ENCODE results near the gene MMAB. TPM values are rescaled to one million over a fixed set of nuclear protein-coding genes. Genes with fewer than 3 reads are reported as not detected.

The MMAB gene
- total RNA-seq, 1 donor from 2014 or later, result 22.5 TPM

DNA sequence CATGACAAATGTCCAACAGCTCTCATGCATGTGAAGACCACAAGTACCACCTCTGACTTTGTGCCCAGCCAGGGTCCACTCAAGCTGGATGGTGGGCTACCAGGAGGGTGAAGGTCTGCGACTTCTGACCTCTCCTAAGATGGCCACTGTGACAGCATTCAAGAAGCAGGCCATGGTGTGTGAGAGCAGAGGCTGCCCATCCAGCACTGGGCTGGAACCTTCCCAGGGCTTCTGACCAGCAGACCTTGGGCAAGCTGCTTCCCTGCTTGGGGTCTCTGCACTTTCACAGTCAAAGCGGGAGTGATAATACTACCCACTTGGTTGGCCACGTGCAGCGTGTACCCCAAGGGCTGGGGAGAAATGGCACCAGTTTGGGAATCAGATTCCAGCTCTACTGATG is 10.4 kb downstream of the MMAB start:
- no peak for DNase-seq (ENCODE audit: extremely low read depth, low read depth, low spot score)

DNA sequence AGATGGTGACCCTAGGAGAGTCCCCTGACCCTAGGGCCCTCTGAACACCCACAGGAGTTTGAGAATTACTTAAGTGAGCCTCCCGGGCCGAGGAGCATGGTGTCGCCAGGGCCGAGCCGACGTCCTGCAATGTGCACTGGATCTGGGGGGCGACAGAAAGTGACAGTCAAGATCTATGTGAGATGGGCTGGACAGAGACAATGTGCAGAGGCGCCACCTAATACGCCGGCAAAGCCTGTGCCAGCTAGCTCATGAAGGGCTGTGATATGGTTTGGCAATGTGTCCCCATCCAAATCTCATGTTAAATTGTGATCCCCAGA is 11.6 kb downstream of the MMAB start:
- no peak for DNase-seq (ENCODE audit: extremely low read depth, low read depth, low spot score)

DNA sequence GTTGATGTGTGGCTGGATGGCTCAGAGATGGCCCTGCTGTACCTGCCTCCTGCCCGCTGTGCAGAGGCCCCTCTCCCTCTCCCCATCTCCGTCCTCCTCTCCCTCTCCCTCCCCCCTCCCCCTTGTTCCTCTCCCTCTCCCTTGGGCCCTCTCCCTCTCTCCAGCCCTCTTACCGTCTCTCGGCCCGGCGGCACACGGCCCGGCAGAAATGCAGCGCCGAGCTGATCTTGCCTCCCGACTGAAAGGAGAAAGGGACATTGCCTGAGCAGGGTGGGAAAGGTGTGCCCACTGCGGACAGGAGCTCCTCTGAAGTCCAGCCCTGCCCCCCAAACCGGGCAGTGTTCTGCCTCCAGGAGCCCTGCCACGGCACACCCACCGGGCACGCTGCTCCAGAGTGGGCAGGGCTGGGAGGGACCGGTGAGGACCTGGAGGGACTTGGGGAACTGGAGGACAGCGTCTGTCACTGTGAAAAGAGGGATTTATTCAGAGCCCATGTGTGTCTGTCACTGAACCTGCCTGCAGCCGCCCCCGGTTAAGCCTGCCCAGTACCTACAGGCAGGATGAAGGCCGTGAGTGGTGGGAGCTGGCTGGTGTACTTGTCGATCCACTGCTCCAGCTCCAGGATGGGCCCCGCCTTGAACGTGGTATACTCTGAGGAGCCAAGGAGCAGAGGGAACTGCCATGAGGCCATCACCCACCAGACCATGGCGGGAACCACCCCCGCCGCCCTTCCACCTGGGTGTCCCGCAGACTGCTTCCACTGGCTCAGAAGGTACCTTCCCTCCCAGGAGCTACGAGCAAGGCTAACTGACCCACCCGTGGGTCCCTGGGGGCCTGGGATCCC is 12.2 kb downstream of the MMAB start:
- DNase-seq (ENCODE audit: extremely low read depth, low read depth, low spot score), result no peak

DNA sequence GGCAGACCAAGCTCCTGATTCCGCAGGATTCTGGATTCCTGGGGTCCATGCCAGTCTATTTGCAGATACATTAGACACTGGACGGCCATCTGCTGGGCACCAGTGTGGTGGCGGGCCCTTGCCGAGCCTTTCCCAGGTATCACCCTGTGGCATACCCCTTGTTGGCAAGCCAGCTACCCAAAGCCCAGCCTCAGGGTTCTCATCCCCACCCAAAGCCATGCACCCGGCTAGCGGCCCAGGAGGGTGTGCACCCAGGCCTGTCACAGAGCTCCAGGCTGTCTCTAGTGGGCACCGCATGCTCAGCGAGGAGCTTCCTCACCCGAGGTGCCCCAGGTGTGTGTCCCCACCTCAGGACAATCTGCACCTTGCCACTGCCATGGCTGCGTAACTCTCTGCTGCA is 13.7 kb downstream of the MMAB start:
- no peak for DNase-seq (ENCODE audit: extremely low read depth, low read depth, low spot score)

DNA sequence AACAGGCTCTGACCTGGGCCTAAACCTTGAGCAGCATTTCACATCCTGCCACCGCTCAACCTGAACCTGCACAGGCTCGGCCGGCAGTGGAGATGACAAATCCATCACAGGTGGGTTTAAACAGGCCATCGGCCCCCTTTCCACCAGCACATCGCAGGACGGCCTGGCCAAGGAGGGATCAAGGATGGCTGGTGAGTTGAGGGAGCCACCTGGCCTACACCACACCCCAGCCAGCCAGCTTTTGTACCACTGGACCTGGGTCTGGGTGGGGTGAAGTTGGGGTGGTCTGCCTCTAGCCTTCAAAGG is 14.2 kb downstream of the MMAB start:
- no peak for DNase-seq (ENCODE audit: extremely low read depth, low read depth, low spot score)

DNA sequence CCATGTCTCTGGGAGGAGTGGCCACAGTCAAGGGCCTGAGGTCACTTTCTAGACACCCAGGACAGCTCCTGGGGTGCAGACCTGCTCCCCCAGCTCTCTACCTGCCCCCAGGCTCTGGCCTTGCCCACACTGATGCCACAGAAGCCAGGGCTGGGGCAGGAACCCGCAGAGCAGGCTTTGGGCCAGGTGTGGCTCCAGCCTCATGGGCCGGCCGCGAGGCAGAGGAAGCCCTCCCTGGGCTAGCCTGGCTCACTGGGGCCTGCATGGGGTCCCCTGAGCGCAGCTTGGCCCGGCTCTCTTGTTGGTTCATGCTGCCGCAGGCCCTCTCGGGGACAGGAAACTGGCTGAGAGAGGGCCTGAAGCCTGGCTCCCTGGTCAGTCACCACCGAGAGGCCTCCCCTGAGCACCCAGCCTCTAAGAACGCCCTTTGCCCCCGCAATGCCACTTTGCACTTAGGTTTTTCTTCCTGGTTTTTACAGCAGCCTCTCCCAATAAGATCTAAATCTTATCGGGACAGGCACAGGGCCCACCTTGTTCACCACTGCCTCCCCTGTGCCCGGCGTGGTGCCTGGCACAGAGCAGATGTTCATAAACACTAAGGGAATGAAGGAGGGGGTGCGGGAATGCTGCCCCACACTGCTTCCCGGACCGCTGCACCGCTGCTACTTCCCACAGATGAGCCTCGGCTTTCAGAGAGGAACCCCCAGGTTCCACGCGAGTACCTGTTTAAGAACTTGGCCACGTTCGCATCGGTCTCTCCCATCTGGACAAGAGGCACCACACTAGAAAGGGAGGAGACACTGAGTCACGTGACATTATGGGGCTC is 14.7 kb downstream of the MMAB start:
- no peak for DNase-seq (ENCODE audit: extremely low read depth, low read depth, low spot score)

DNA sequence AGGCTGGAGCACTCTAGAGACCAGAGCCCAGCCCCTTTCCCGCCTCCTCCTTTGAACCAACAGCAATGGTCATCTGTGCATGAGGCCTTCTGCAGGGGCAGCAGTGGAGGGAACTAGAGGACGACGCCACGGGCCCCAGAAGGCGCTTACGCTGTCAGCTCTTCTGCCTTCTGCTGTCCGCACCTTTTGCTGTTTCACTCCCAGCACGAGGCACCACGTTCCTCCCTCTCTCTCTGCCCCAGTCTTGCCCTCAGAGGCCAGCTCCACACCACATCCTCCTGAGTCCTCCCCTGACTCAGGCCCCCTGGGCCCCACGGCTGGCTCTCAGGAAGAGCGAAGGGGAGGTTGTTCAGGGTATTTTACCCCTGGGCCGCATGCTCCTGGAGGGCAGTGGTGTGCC is 15.5 kb downstream of the MMAB start:
- no peak for DNase-seq (ENCODE audit: extremely low read depth, low read depth, low spot score)

DNA sequence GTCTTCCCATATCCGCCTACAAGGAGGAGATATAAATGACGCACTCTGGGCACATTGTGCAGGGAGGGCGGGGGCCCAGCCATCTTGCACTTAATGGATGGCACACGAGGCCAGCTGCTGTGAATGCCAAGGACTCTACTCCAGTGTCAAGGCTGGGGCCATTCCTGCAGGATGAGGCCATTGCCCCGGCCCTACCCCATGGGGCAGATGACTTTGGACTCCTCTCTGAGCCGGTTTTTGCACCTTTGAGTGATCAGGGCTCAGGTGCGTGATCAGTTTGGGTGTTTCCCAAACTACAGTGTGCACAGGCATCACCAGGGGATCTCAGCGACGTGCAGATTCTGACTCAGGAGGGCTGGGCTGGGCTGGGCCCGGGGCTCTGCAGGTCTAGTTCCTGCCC is 16.1 kb downstream of the MMAB start:
- no peak for DNase-seq (ENCODE audit: extremely low read depth, low read depth, low spot score)

DNA sequence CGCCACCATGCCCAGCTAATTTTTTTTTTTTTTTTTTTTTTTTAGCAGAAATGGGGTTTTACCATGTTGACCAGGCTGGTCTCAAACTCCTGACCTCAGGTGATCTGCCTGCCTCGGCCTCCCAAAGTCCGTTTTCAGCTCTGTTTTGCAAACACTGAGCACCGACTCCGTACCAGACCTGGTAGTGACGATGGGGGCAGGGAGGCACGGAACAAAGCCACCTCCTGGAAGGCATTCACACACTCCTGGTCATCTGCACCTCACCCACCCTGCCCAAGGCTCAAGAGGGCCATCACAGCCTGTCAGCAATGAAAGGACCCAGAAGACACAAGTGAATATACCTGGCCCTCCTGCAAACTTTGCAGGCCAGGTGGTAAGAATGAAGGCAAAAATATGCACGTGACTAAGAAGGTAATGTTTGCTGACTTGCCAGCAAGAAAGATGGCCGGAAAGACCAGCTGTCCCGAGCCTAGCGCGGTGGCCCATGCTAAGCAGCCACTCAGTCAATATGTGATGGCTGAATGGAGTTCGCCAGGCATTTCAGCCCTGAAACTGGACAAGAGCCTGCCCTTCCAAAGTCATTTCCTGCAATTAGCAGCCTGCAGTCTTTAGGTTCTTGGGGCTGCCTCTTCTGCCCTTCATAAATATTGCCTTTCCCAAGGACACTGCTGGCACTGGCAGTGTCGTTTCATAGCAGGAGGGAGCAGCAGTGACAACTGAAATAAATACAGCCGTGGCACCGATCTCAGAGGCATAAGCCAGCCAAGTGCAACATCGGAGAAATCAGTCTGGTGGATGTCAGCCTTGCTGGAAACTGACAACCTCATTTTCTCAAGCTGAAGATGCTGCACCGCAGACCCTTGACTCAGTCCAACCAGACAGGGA is 17.6 kb downstream of the MMAB start:
- DNase-seq (ENCODE audit: extremely low read depth, low read depth, low spot score), result no peak

DNA sequence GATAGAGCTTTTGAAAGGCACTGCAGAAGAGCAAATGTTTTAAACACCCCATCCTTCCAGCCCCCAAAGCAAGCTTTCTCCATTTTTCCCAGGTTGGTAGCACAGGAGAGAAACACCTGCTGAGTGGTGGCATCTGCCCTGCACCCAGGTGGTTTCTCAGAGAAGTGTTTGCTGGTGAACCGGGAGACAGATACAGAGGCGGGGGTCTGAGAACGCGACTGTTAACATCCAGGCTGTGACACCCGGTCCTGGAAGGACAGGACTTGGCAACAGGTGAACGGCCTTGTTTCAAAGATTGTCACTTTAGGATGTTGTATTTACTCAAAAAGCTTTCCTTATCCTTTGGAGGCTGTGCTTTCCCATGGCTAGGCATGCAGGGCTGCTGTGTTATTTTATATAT is 18.5 kb downstream of the MMAB start:
- DNase-seq (ENCODE audit: extremely low read depth, low read depth, low spot score), result no peak

DNA sequence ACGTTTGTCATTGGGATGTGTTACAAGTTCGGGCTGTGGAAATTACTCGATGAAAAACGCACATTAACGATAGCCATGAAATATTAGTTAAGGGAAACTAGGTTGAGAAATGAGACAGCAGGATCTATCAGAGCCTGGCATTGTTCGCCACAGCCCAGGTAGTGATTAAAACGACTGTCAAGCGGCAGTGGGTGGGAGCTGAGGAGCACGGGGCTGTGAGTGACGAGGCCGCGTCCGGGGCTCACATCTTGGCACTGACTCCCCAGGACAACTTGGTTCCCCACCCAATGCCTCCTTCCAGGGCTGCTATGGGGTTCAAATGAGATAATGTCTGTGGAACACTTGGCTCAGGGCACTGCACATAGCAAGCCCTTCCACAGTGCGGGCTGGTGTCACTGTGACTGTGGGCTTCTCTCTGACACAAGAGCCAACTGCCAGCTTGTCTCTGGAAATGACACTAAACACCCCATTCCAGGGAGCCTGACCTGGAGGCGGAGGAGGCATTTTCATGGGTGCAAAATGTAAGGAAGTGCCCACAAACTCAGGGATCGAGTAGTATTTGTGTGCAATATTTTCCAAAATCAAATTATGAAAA is 19.3 kb downstream of the MMAB start:
- DNase-seq (ENCODE audit: extremely low read depth, low read depth, low spot score), result no peak

DNA sequence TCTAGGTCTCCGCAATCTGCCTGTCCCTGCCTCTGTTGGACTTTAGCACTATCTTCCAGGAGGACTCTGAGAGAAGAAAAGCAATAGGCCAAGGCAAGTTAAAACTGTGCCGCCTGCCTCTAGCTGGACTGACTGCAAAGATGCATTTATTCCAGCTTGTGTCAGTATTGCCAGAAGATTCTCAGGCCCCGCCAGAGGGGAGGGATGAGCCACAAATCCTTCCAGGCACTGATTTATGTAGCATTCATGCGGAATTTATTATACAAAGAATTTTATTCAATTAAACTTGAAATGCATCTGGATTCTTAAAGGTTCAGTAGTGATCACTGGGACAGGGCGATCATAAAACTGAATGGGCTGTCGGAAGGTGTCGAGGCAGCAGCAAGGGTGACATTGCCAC is 19.8 kb downstream of the MMAB start:
- DNase-seq (ENCODE audit: extremely low read depth, low read depth, low spot score), result no peak

DNA sequence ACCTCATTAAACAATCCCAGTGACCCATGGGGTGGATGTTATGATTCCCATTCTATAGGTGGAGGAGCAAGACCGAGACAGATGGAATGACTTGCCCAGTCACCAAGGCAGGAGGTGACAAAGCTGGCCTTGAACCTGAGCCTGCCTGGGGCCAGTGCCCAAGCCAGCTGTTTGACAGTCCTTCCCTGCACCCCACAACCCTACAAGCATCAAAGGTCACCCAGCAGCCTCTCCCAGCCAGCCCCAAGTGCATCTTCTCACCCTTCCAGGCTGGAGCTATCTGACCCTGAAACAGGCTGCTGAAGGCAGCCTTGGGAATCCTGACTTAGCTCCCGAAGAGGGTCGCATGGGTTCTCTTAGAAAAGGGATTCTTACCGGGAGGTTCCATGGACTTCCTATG is 20.3 kb downstream of the MMAB start:
- no peak for DNase-seq (ENCODE audit: extremely low read depth, low read depth, low spot score)

DNA sequence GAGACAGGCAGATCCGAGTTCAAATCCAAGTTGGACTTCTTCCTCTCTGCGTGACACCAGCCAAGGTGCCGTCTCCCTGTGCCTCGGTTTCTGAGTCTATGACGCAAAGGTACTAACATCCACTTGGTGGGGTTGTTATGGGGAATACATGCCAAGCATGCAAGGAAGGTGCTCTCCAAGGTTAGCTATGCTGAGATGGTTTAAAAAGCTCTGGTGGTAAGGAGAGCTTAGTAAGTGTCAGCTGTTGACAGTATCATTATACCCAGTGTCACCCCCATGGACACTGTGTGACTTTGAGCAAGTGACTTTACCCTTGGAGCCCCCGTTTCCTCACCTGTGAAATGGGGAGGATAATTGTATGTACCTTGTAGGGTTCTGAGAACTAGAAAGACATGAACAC is 22.2 kb downstream of the MMAB start:
- no peak for DNase-seq (ENCODE audit: extremely low read depth, low read depth, low spot score)

DNA sequence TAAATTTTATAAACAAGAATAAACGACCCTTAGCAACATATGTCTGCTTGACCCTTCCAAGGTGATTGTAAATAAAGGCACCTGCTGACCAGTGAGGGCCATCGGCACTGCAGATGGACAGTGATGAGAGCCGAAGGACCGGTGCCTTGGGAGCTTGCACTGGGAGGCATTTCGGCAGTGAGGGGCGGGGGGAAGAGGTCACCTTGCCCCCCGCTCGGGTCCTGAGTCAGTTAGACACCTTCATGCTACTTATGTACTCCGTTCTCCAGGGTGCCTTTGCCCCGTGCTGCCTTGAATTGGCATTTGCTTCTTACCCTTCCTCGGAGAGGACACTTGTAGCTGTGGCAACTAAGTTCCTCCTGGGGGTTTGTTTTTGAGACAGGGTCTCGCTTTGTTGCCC is 23.0 kb downstream of the MMAB start:
- DNase-seq (ENCODE audit: extremely low read depth, low read depth, low spot score), result no peak

DNA sequence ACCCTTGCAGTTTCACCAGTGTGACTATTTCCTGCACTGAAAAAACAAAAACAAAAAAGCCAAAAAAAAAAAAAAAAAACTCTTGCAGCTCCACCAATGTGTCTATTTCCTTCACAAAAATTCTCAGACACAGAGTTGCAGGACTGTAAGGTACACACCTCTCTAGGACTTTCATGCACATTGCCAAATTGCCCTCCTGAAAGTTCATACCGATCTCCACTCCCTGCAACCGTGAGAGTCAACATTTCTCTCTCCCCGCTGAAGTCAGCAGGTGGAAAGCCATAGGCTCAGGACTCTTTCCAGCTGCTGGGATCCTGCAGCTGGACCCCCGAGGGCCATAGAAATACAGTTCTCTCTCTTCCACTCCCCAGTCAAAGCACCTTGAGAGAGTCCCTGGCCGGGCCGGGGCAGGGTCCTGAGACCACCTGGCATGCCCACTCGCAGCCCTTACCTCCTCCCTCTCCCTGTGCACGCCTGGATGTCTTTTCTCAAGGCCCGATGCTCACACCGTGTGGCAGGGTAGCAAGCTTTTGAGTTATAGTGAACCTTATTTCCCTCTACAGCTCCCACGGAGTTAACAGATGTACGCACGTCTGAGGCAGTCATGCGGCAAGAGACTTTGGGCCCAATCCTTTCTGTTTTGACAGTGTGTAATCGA is 23.6 kb downstream of the MMAB start:
- DNase-seq (ENCODE audit: extremely low read depth, low read depth, low spot score), result no peak

DNA sequence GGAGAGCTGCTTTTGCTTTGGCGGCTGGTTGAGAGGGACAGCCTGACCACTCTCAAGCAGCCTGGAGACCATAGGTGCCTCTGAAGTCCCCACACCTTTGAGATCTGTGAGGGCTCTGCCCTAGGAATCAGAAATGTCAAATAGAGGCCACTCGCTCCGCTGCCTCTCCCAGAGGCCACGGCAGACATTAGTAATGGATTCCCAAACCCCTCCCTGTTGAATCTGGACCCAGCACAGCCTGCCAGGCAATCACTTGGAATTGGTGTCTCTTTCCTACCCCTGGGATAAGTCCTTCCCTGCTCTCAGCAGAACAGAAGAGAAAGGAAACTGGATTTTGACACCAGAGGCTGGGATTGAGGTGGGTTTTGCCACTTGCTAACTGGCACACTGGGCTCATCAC is 25.0 kb downstream of the MMAB start:
- no peak for DNase-seq (ENCODE audit: extremely low read depth, low read depth, low spot score)

DNA sequence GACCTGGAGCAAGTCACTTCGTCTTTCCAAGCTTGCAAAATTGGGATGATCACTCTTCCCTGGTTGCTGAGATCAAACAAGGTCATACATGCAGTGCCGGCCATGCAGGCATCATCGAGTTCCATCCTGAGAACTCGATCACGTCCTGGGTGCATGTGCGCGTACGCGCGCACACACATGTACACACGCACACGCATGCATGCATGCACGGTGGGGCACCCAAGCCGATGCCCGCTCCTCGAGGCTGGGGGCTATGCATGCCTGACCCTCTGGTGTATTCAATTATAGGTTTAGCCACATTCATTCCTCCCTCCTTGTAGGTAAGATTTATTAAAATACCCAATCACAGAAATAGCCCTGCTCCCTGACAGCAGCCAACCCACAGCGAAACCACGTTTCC is 26.0 kb downstream of the MMAB start:
- no peak for DNase-seq (ENCODE audit: extremely low read depth, low read depth, low spot score)

DNA sequence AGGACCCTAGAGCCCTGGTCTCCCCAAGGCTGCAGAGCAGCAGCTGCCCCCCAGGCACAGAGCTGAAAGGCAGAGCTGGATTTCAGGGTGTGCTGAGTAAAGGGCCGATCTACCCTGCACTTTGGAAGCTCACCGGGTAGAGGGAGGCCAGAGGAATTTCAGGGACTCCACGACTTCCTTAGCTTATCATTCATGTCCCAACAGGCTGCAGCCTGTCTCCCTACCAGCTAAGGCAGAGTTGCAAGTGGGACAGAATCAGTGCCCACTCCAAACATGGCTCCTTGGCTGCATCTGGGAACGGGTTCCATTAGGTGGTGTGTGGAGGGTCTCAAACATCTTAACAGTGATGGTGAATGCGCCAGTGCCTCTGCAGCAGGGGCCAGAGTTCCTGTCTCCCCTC is 27.5 kb downstream of the MMAB start:
- DNase-seq (ENCODE audit: extremely low read depth, low read depth, low spot score), result no peak

DNA sequence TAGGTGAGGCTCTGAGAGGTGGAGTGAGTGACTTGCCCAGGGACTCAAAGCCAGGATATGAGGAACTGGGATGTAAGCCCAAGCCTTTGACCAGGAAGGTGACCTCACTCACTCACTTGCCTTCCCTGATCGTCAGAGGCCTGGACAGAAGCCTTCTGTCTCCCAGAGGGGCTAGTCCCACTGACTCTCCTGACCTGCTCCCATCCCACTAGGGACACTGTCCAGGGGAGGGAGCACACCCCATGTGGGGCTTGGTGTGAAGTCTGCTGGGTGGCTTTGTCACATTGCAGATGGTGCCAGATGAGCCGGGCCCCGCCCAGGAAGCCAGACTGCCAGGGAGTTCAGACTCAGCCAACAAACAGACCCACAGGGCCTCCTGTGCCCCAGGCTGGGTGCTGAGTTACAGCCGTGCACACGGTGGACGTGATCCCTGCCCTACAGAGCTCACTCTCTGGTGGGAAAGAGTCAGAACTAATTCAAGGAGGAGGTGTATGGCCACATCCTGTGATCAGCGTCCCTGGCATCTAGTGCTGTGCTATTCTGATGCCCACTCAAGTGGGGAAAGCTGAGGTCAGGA is 28.3 kb downstream of the MMAB start:
- DNase-seq (ENCODE audit: extremely low read depth, low read depth, low spot score), result no peak
